Epithelial cell of proximal tubule (primary cell): ENCODE results near the gene DNM2. TPM values are rescaled to one million over a fixed set of nuclear protein-coding genes. Genes with fewer than 3 reads are reported as not detected.
"Not testable (repeated sequence)": the region's sequence is repeated elsewhere in the genome, so short reads cannot be mapped to it uniquely, and the experiment has no call there.

ENCODE experiments used
- DNase-seq: peaks from one replicate; pipeline ENCODE4 v3.0.0-alpha.2; 2011; ENCODE audit warnings: low read depth
- H3K4me3 ChIP-seq: 2 replicates; pipeline ENCODE4 v1.5.1; 2011; ENCODE audit warnings: low read depth, mild to moderate bottlenecking, low read length
- CTCF ChIP-seq: conservative IDR thresholded peaks from 2 replicates; pipeline ENCODE4 v1.5.1; 2012; ENCODE audit warnings: low read depth, mild to moderate bottlenecking, low read length
- total RNA-seq: library from RNA; depleted of rRNA; stranded (reverse); fragments of >200 nt; gene quantifications from 2 replicates; pipeline ENCODE4 v1.2.3, GENCODE V29; 2015

DNM2 gene
- total RNA-seq, 1 donor from 2014 or later = 94.5 TPM

GRCh38 chr19:10868872-10869547 lies 151.1 kb downstream of the DNM2 start:
- TF ChIP-seq CTCF = no peak
- no peak overlapping the region for H3K4me3 ChIP-seq
- DNase-seq = no peak

GRCh38 chr19:10869872-10870311 lies 152.0 kb downstream of the DNM2 start:
- H3K4me3 ChIP-seq, DNase-seq: not testable (repeated sequence)

- DNase-seq = no peak
Observed at GRCh38 chr19:10870501-10870954, 152.6 kb downstream of the DNM2 start.

GRCh38 chr19:10870955-10871603 lies 153.2 kb downstream of the DNM2 start, which contains the start of gene CARM1:
TSS of gene CARM1 (plus strand) at chr19:10871553. CDS start at chr19:10871703, 150 bp downstream.
- H3K4me3 ChIP-seq = peak within 1 kb of the TSS; percentile 89
- DNase-seq = no peak
- peak; percentile 46 for TF ChIP-seq CTCF

More at GRCh38 chr19:10870501-10870954, 152.6 kb downstream of the DNM2 start:
- H3K4me3 ChIP-seq = peak overlapping the region; percentile 65
- no peak for TF ChIP-seq CTCF

- no peak for DNase-seq
Observed at GRCh38 chr19:10871711-10872545, 154.0 kb downstream of the DNM2 start.

GRCh38 chr19:10872546-10873107 lies 154.7 kb downstream of the DNM2 start:
- TF ChIP-seq CTCF = no peak
- H3K4me3 ChIP-seq = peak overlapping the region; percentile 89
- no peak for DNase-seq

More at GRCh38 chr19:10871711-10872545, 154.0 kb downstream of the DNM2 start:
- no peak for TF ChIP-seq CTCF
- H3K4me3 ChIP-seq = peak overlapping the region; percentile 89
